B cell (primary cell): ENCODE measurements around the gene DIS3L2.

Experiments
- CTCF ChIP-seq: fragments of 200-600 bp; IDR thresholded peaks from one replicate; pipeline ENCODE4 v1.8.0; 2022; ENCODE audit warnings: antibody characterized with exemption, mild to moderate bottlenecking
- EZH2 ChIP-seq: IDR thresholded peaks from 2 replicates; pipeline ENCODE4 v1.6.1; 2012; ENCODE audit warnings: borderline replicate concordance, low read depth, mild to moderate bottlenecking, moderate library complexity, low read length; ENCODE audit not compliant: insufficient read depth, poor library complexity, severe bottlenecking

- TF ChIP-seq CTCF: no peak
- TF ChIP-seq EZH2: no peak
Measured at GRCh38 chr2:232263295-232263694, 301.8 kb downstream of the DIS3L2 start.
